ENCODE data around the gene MYORG. TPM values are rescaled to one million over a fixed set of nuclear protein-coding genes. Genes with fewer than 3 reads are reported as not detected.
A peak's percentile ranks its signal among the peaks of the same experiment; 100 is the strongest.

The MYORG gene
- total RNA-seq, 3 donors from 2014 or later = 2.9 to 11.5 (median 6.4) TPM

GRCh38 chr9:34378376-34379060, 1.8 kb upstream of the MYORG start:
- H3K27me3 ChIP-seq = no peaks in the 10 kb centered on the region
- no peak for TF ChIP-seq CTCF (IDR thresholded peaks at IDR 0.05)
- H3K4me3 ChIP-seq = no peak overlapping the region
- H3K27ac ChIP-seq = no peak overlapping the region
- H3K9me3 ChIP-seq = no peaks in the 10 kb centered on the region
- intact Hi-C loops (cut with DNase I; ENCODE audit: low total_unique reads) = no loop called here
- no peaks in the 10 kb centered on the region for H3K36me3 ChIP-seq
- DNase-seq (ENCODE audit: low spot score in 2 of 2) = no peak
- H3K4me1 ChIP-seq = peaks cover 5 to 6% of the 10 kb centered on the region in 2 donors

- peak overlapping the region; percentile 80 for H3K27ac ChIP-seq
- H3K9me3 ChIP-seq = no peaks in the 10 kb centered on the region
- no peaks in the 10 kb centered on the region for H3K36me3 ChIP-seq
- no peaks in the 10 kb centered on the region for H3K27me3 ChIP-seq
- TF ChIP-seq CTCF (IDR thresholded peaks at IDR 0.05) = no peak
- intact Hi-C loops (cut with DNase I; ENCODE audit: low total_unique reads) = no loop called here
- peak overlapping the region; percentile 66 to 78 (median 76) for H3K4me3 ChIP-seq
- H3K4me1 ChIP-seq = peaks cover 5 to 6% of the 10 kb centered on the region in 2 donors
- peak in 1 of 2 donors; percentile 38 for DNase-seq (ENCODE audit: low spot score in 2 of 2)
These were observed 677 bp upstream of the MYORG start for GRCh38 chr9:34377404-34377746.

GRCh38 chr9:34375901-34376595, 650 bp downstream of the MYORG start:
- TF ChIP-seq CTCF (IDR thresholded peaks at IDR 0.05) (peak in 1 of 3 donors; percentile 17), POLR2A (IDR thresholded peaks at IDR 0.05) (no peak), POLR2AphosphoS5 (IDR thresholded peaks at IDR 0.05) (no peak)
- peak in 1 of 2 donors; percentile 52 for DNase-seq (ENCODE audit: low spot score in 2 of 2)
- intact Hi-C loops (cut with DNase I; ENCODE audit: low total_unique reads) = no loop called here
- H3K9me3 ChIP-seq = no peaks in the 10 kb centered on the region
- H3K4me1 ChIP-seq = peaks cover 5 to 6% of the 10 kb centered on the region in 2 donors
- H3K36me3 ChIP-seq = no peaks in the 10 kb centered on the region
- H3K27ac ChIP-seq = peak overlapping the region; percentile 80
- H3K4me3 ChIP-seq = peak overlapping the region; percentile 66 to 78 (median 76)
- H3K27me3 ChIP-seq = no peaks in the 10 kb centered on the region

- H3K4me1 ChIP-seq = peaks cover under 1 to 5% of the 10 kb centered on the region in 2 donors
These were observed 1.7 kb downstream of the MYORG start for GRCh38 chr9:34374905-34375552.

More at GRCh38 chr9:34374905-34375552, 1.7 kb downstream of the MYORG start:
- H3K27ac ChIP-seq = peak overlapping the region; percentile 80
- intact Hi-C loops (cut with DNase I; ENCODE audit: low total_unique reads) = no loop called here
- H3K27me3 ChIP-seq = no peaks in the 10 kb centered on the region
- no peak overlapping the region for H3K4me3 ChIP-seq
- H3K9me3 ChIP-seq = no peaks in the 10 kb centered on the region
- peak in 1 of 2 donors; percentile 32 for DNase-seq (ENCODE audit: low spot score in 2 of 2)
- no peaks in the 10 kb centered on the region for H3K36me3 ChIP-seq
- TF ChIP-seq POLR2AphosphoS5 (IDR thresholded peaks at IDR 0.05) = no peak
- TF ChIP-seq POLR2A (IDR thresholded peaks at IDR 0.05) = no peak
- TF ChIP-seq CTCF (IDR thresholded peaks at IDR 0.05) = no peak

Data from breast epithelium (tissue), 4 donors.